NCI-H510A treated with DMSO at 0.1 percent for 48 hours (cell line): ENCODE data around the gene OR11A1.

Experiments used
- DNase-seq: peaks from one replicate; lab custom pipeline; 2025; lab: John Stamatoyannopoulos, UW

Gene OR11A1

GRCh38 chr6:29456971-29457370 is at the start of gene OR11A1, which contains the start of gene OR2H1:
OR11A1 (minus strand) TSS chr6:29457071; CDS start chr6:29427641, 29,430 bp downstream.
OR2H1 (plus strand) TSS chr6:29457155; CDS start chr6:29461770, 4,615 bp downstream.
- DNase-seq = no peak

GRCh38 chr6:29506446-29507067 is 49.7 kb upstream of the OR11A1 start:
- no peak for DNase-seq

- DNase-seq = no peak
Observed at GRCh38 chr6:29505808-29506207, 48.9 kb upstream of the OR11A1 start.

- DNase-seq = no peak
Observed at GRCh38 chr6:29504961-29505360, 48.1 kb upstream of the OR11A1 start.

GRCh38 chr6:29502597-29502996 is 45.7 kb upstream of the OR11A1 start:
- DNase-seq = no peak

GRCh38 chr6:29502181-29502580 is 45.3 kb upstream of the OR11A1 start:
- DNase-seq = no peak

- no peak for DNase-seq
Observed at GRCh38 chr6:29501106-29501505, 44.2 kb upstream of the OR11A1 start.

GRCh38 chr6:29500594-29500993 is 43.7 kb upstream of the OR11A1 start:
- no peak for DNase-seq

GRCh38 chr6:29499704-29500103 is 42.8 kb upstream of the OR11A1 start:
- no peak for DNase-seq

GRCh38 chr6:29496961-29497360 is 40.1 kb upstream of the OR11A1 start:
- no peak for DNase-seq

- DNase-seq = no peak
Observed at GRCh38 chr6:29495571-29495970, 38.7 kb upstream of the OR11A1 start.

GRCh38 chr6:29494131-29494530 is 37.3 kb upstream of the OR11A1 start:
- DNase-seq = no peak

GRCh38 chr6:29493261-29493660 is 36.4 kb upstream of the OR11A1 start:
- no peak for DNase-seq

- DNase-seq = no peak
Observed at GRCh38 chr6:29491574-29491973, 34.7 kb upstream of the OR11A1 start.

- DNase-seq = no peak
Observed at GRCh38 chr6:29490552-29490951, 33.7 kb upstream of the OR11A1 start.

GRCh38 chr6:29490055-29490454 is 33.2 kb upstream of the OR11A1 start:
- no peak for DNase-seq

GRCh38 chr6:29489286-29489685 is 32.4 kb upstream of the OR11A1 start:
- DNase-seq = no peak

- no peak for DNase-seq
Observed at GRCh38 chr6:29488874-29489273, 32.0 kb upstream of the OR11A1 start.

- no peak for DNase-seq
Observed at GRCh38 chr6:29487660-29488059, 30.8 kb upstream of the OR11A1 start, which contains the start of gene MAS1L. MAS1L (minus strand) TSS chr6:29487956; CDS start chr6:29487902, 54 bp downstream.

GRCh38 chr6:29487131-29487530 is 30.3 kb upstream of the OR11A1 start:
- no peak for DNase-seq

- no peak for DNase-seq
Observed at GRCh38 chr6:29486577-29486976, 29.7 kb upstream of the OR11A1 start.

GRCh38 chr6:29483735-29484134 is 26.9 kb upstream of the OR11A1 start:
- DNase-seq = no peak

GRCh38 chr6:29483186-29483585 is 26.3 kb upstream of the OR11A1 start:
- DNase-seq = no peak

- no peak for DNase-seq
Observed at GRCh38 chr6:29479560-29479959, 22.7 kb upstream of the OR11A1 start.
